ENCODE results near the gene MFNG. TPM values are rescaled to one million over a fixed set of nuclear protein-coding genes. Genes with fewer than 3 reads are reported as not detected.
"Not testable (repeated sequence)": the region's sequence is repeated elsewhere in the genome, so short reads cannot be mapped to it uniquely, and the experiment has no call there.

Gene MFNG, protein sequence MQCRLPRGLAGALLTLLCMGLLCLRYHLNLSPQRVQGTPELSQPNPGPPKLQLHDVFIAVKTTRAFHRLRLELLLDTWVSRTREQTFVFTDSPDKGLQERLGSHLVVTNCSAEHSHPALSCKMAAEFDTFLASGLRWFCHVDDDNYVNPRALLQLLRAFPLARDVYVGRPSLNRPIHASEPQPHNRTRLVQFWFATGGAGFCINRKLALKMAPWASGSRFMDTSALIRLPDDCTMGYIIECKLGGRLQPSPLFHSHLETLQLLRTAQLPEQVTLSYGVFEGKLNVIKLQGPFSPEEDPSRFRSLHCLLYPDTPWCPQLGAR
- 1.3 and 5.1 TPM in 2 replicates for total RNA-seq (2014; rRNA removed; shearing (Covaris generic))

GRCh38 chr22:37486224-37486845 lies at the start of gene MFNG:
MFNG (minus strand) TSS chr22:37486384; CDS start chr22:37486177, 207 bp downstream.
- Histone ChIP-seq H3K36me3 (replicated peaks; ENCODE audit: control insufficient read depth, insufficient read depth, low read length) (no peaks in the 10 kb centered on the region), H3K4me3 (ENCODE audit: insufficient read depth, low read depth, low read length) (peak within 1 kb of the TSS; percentile 11; the same call in 1 of the 2 replicates), H3K27me3 (ENCODE audit: control insufficient read depth, insufficient read depth, low read length) (peaks cover 3% of the 10 kb centered on the region)
- DNase-seq = peak; percentile 98

GRCh38 chr22:37535159-37535558 lies 49.0 kb upstream of the MFNG start:
- H3K36me3 ChIP-seq (replicated peaks; ENCODE audit: control insufficient read depth, insufficient read depth, low read length) = no peaks in the 10 kb centered on the region
- H3K27me3 ChIP-seq (ENCODE audit: control insufficient read depth, insufficient read depth, low read length) = no peaks in the 10 kb centered on the region
- no peak overlapping the region for H3K4me3 ChIP-seq (ENCODE audit: insufficient read depth, low read depth, low read length)
- no peak for DNase-seq

- Histone ChIP-seq H3K27me3 (ENCODE audit: control insufficient read depth, insufficient read depth, low read length) (no peaks in the 10 kb centered on the region), H3K36me3 (replicated peaks; ENCODE audit: control insufficient read depth, insufficient read depth, low read length) (no peaks in the 10 kb centered on the region), H3K4me3 (ENCODE audit: insufficient read depth, low read depth, low read length) (no peak overlapping the region)
- DNase-seq = no peak
Measured at GRCh38 chr22:37534445-37534844, 48.3 kb upstream of the MFNG start.

DNA sequence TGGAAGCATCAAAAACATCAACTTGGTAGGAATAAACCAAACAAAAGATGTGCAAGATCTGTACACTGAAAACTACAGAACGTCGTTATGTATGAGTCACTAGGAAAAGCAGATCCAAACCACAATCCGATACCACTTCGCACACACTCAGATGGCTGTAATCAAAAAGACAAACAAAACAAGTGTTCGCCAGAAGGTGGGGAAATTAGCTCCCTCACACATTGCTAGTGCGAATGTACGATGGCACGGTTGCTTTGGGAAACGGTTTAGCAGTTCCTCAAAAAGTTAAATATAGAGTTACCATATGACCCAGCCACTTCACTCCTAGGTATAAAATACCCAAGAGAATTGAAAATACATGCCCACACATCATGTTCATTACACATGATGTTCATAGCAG lies 47.8 kb upstream of the MFNG start:
- DNase-seq = no peak
- Histone ChIP-seq H3K27me3 (ENCODE audit: control insufficient read depth, insufficient read depth, low read length) (no peaks in the 10 kb centered on the region), H3K4me3 (ENCODE audit: insufficient read depth, low read depth, low read length) (no peak overlapping the region), H3K36me3 (replicated peaks; ENCODE audit: control insufficient read depth, insufficient read depth, low read length) (no peaks in the 10 kb centered on the region)

GRCh38 chr22:37529652-37530345 lies 43.6 kb upstream of the MFNG start:
- no peaks in the 10 kb centered on the region for H3K36me3 ChIP-seq (replicated peaks; ENCODE audit: control insufficient read depth, insufficient read depth, low read length)
- H3K4me3 ChIP-seq (ENCODE audit: insufficient read depth, low read depth, low read length) = no peak overlapping the region
- no peak for DNase-seq
- H3K27me3 ChIP-seq (ENCODE audit: control insufficient read depth, insufficient read depth, low read length) = no peaks in the 10 kb centered on the region

GRCh38 chr22:37527952-37528351 lies 41.8 kb upstream of the MFNG start:
- not testable (repeated sequence) for DNase-seq; H3K4me3 ChIP-seq (ENCODE audit: insufficient read depth, low read depth, low read length); H3K36me3 ChIP-seq (replicated peaks; ENCODE audit: control insufficient read depth, insufficient read depth, low read length); H3K27me3 ChIP-seq (ENCODE audit: control insufficient read depth, insufficient read depth, low read length)

GRCh38 chr22:37527081-37527752 lies 41.0 kb upstream of the MFNG start:
- not testable (repeated sequence) for H3K27me3 ChIP-seq (ENCODE audit: control insufficient read depth, insufficient read depth, low read length); DNase-seq; H3K36me3 ChIP-seq (replicated peaks; ENCODE audit: control insufficient read depth, insufficient read depth, low read length); H3K4me3 ChIP-seq (ENCODE audit: insufficient read depth, low read depth, low read length)

DNA sequence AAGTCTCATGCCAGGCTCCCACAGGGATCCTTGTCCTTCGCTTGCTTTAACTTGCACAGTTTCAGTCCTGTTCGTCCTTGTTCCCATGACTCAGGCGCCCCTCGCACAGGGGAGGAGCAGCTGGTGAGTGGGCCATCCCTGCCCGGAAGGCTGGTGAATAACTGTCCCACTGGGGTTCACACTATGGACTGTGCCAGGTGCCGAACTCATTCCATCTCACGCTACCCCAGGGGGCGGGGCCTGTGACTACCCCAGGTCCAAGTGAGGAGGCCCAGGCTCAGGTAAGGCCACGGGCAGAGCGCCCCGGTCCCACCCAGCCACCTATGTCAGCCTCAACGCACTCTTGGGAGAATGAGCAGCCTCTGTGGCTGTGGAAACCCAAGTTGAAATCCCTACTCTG lies 40.2 kb upstream of the MFNG start:
- no peaks in the 10 kb centered on the region for H3K27me3 ChIP-seq (ENCODE audit: control insufficient read depth, insufficient read depth, low read length)
- no peak overlapping the region for H3K4me3 ChIP-seq (ENCODE audit: insufficient read depth, low read depth, low read length)
- no peaks in the 10 kb centered on the region for H3K36me3 ChIP-seq (replicated peaks; ENCODE audit: control insufficient read depth, insufficient read depth, low read length)
- DNase-seq = no peak

GRCh38 chr22:37525746-37526350 lies 39.7 kb upstream of the MFNG start:
- H3K27me3 ChIP-seq (ENCODE audit: control insufficient read depth, insufficient read depth, low read length) = no peaks in the 10 kb centered on the region
- no peaks in the 10 kb centered on the region for H3K36me3 ChIP-seq (replicated peaks; ENCODE audit: control insufficient read depth, insufficient read depth, low read length)
- peak; percentile 43 for DNase-seq
- no peak overlapping the region for H3K4me3 ChIP-seq (ENCODE audit: insufficient read depth, low read depth, low read length)

GRCh38 chr22:37525073-37525745 lies 39.0 kb upstream of the MFNG start:
- H3K36me3 ChIP-seq (replicated peaks; ENCODE audit: control insufficient read depth, insufficient read depth, low read length) = no peaks in the 10 kb centered on the region
- H3K27me3 ChIP-seq (ENCODE audit: control insufficient read depth, insufficient read depth, low read length) = no peaks in the 10 kb centered on the region
- no peak overlapping the region for H3K4me3 ChIP-seq (ENCODE audit: insufficient read depth, low read depth, low read length)
- DNase-seq = peak; percentile 24

- Histone ChIP-seq H3K27me3 (ENCODE audit: control insufficient read depth, insufficient read depth, low read length) (peaks cover 20% of the 10 kb centered on the region), H3K4me3 (ENCODE audit: insufficient read depth, low read depth, low read length) (no peak overlapping the region), H3K36me3 (replicated peaks; ENCODE audit: control insufficient read depth, insufficient read depth, low read length) (no peaks in the 10 kb centered on the region)
- DNase-seq = peak; percentile 38
Measured at GRCh38 chr22:37522482-37522881, 36.3 kb upstream of the MFNG start.

GRCh38 chr22:37521236-37521739 lies 35.1 kb upstream of the MFNG start:
- Histone ChIP-seq H3K36me3 (replicated peaks; ENCODE audit: control insufficient read depth, insufficient read depth, low read length) (no peaks in the 10 kb centered on the region), H3K27me3 (ENCODE audit: control insufficient read depth, insufficient read depth, low read length) (peaks cover 20% of the 10 kb centered on the region)

GRCh38 chr22:37520776-37521191 lies 34.6 kb upstream of the MFNG start:
- H3K36me3 ChIP-seq (replicated peaks; ENCODE audit: control insufficient read depth, insufficient read depth, low read length) = no peaks in the 10 kb centered on the region
- DNase-seq = peak; percentile 23
- H3K4me3 ChIP-seq (ENCODE audit: insufficient read depth, low read depth, low read length) = no peak overlapping the region
- H3K27me3 ChIP-seq (ENCODE audit: control insufficient read depth, insufficient read depth, low read length) = peaks cover 20% of the 10 kb centered on the region

More at GRCh38 chr22:37521236-37521739, 35.1 kb upstream of the MFNG start:
- DNase-seq = peak; percentile 14
- no peak overlapping the region for H3K4me3 ChIP-seq (ENCODE audit: insufficient read depth, low read depth, low read length)
